G401 (cell line): Measurements from ENCODE around the gene NCKAP5L. TPM values are rescaled to one million over a fixed set of nuclear protein-coding genes. Genes with fewer than 3 reads are reported as not detected.

Source experiments
- DNase-seq: peaks from one replicate; pipeline ENCODE4 v3.0.0-alpha.2; 2015; ENCODE audit warnings: low spot score
- in situ Hi-C: cut with HindIII; loops from 2 replicates; pipeline ENCODE4 v1.10.0; 2016; ENCODE audit warnings: low sequenced_read_pairs, mixed read lengths
- total RNA-seq: library from RNA; depleted of rRNA; stranded (reverse); fragments of >200 nt; shearing (Covaris generic); gene quantifications from 2 replicates; pipeline ENCODE4 v1.2.3, GENCODE V29; 2014

NCKAP5L gene
- total RNA-seq, 1 experiment from 2014 or later, result 17.0 TPM

GRCh38 chr12:49807991-49808580 is 20.1 kb downstream of the NCKAP5L start:
- in situ Hi-C loops, result no loop called here
- no peak for DNase-seq

- DNase-seq, result no peak
- in situ Hi-C loops, result no loop called here
These were observed 21.3 kb downstream of the NCKAP5L start for GRCh38 chr12:49806877-49807276.

GRCh38 chr12:49806321-49806813 is 21.8 kb downstream of the NCKAP5L start:
- DNase-seq, result no peak

GRCh38 chr12:49805409-49805808 is 22.8 kb downstream of the NCKAP5L start:
- no peak for DNase-seq
- in situ Hi-C loops, result no loop called here

More at GRCh38 chr12:49806321-49806813, 21.8 kb downstream of the NCKAP5L start:
- in situ Hi-C loops, result no loop called here

- in situ Hi-C loops, result no loop called here
- no peak for DNase-seq
These were observed 23.4 kb downstream of the NCKAP5L start for GRCh38 chr12:49804821-49805220.

GRCh38 chr12:49803693-49804450 is 24.3 kb downstream of the NCKAP5L start:
- in situ Hi-C loops, result no loop called here
- DNase-seq, result no peak

- in situ Hi-C loops, result no loop called here
- DNase-seq, result no peak
These were observed 26.8 kb downstream of the NCKAP5L start for GRCh38 chr12:49801141-49802063.

- no peak for DNase-seq
- in situ Hi-C loops, result no loop called here
These were observed 27.6 kb downstream of the NCKAP5L start for GRCh38 chr12:49800421-49801140.

- in situ Hi-C loops, result no loop called here
- DNase-seq, result no peak
These were observed 29.3 kb downstream of the NCKAP5L start for GRCh38 chr12:49798934-49799333.

GRCh38 chr12:49798248-49798647 is 30.0 kb downstream of the NCKAP5L start:
- DNase-seq, result no peak
- in situ Hi-C loops, result no loop called here

GRCh38 chr12:49797449-49797776 is 30.8 kb downstream of the NCKAP5L start:
- DNase-seq, result no peak
- in situ Hi-C loops, result no loop called here

- in situ Hi-C loops, result no loop called here
These were observed 31.4 kb downstream of the NCKAP5L start for GRCh38 chr12:49796606-49797448.

GRCh38 chr12:49796155-49796554 is 32.1 kb downstream of the NCKAP5L start:
- in situ Hi-C loops, result no loop called here
- DNase-seq, result no peak

More at GRCh38 chr12:49796606-49797448, 31.4 kb downstream of the NCKAP5L start:
- DNase-seq, result no peak

- in situ Hi-C loops, result no loop called here
- no peak for DNase-seq
These were observed 32.5 kb downstream of the NCKAP5L start for GRCh38 chr12:49795654-49796105.

GRCh38 chr12:49794811-49795653 is 33.2 kb downstream of the NCKAP5L start:
- in situ Hi-C loops, result no loop called here
- DNase-seq, result no peak

GRCh38 chr12:49794021-49794420 is 34.2 kb downstream of the NCKAP5L start:
- in situ Hi-C loops, result no loop called here
- DNase-seq, result no peak

- DNase-seq, result no peak
- in situ Hi-C loops, result no loop called here
These were observed 34.6 kb downstream of the NCKAP5L start for GRCh38 chr12:49793620-49794019.
